GM18526 (cell line): ENCODE results near the gene CEACAM1.

ENCODE experiments used
- POLR2A ChIP-seq: IDR thresholded peaks from 3 replicates; pipeline ENCODE4 v1.6.1; 2011; ENCODE audit not compliant: insufficient read length; ENCODE audit errors: extremely low read depth

CEACAM1 gene

DNA sequence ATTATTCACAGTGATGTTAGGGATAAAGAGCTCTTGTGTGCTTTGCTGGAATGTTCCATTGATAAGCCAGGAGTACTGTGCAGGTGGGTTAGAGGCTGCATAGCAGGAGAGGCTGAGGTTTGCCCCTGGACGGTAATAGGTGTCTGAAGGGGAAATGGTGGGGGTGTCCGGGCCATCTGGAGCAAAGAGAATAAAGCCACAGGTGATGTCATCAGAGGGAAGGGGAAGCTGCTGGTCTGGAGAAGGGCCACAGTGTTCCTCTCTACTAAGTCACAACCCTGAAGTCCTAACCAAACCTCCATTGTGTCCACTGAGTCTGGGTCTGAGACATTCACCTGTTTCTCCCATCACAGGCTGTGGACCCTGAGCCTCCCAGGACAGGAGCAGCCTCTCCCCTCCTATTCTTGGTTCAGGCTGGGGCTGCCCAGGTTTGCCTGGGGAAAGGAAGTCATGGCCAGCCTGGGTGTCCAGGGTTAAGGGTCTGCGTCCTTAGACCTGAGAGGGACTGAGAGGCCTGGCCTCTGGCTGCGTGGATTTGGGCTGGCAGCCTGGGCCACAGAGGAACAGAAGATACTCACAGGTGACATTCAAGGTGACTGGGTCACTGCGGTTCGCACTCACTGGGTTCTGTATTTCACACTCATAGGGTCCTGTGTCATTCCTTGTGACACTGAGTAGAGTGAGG, 6.8 kb downstream of the CEACAM1 start:
- TF ChIP-seq POLR2A, result no peak

DNA sequence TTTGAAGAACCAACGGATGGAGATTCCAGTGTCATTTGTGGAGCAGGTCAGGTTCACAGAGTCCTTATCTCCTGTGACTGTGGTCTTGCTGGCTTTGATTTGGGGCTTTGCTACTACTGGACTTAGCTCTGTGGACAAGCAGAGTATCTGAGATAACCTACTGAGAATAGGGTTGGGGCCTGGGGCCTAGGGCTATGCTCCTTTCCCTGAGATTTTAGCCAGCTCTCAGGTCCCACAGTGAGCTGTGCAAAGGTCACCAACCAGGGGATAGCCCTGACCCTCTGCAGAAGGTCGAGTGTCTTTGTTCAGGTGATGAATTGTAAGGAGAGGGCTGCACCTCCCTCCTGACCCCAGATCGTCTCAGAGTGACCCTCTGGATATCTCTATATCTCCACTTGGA, 9.2 kb downstream of the CEACAM1 start:
- no peak for TF ChIP-seq POLR2A

GRCh38 chr19:42516771-42517170, 11.5 kb downstream of the CEACAM1 start:
- no peak for TF ChIP-seq POLR2A

GRCh38 chr19:42515241-42515832, 12.9 kb downstream of the CEACAM1 start:
- TF ChIP-seq POLR2A, result no peak

- TF ChIP-seq POLR2A, result no peak
Measured at GRCh38 chr19:42514449-42514848, 13.8 kb downstream of the CEACAM1 start.

DNA sequence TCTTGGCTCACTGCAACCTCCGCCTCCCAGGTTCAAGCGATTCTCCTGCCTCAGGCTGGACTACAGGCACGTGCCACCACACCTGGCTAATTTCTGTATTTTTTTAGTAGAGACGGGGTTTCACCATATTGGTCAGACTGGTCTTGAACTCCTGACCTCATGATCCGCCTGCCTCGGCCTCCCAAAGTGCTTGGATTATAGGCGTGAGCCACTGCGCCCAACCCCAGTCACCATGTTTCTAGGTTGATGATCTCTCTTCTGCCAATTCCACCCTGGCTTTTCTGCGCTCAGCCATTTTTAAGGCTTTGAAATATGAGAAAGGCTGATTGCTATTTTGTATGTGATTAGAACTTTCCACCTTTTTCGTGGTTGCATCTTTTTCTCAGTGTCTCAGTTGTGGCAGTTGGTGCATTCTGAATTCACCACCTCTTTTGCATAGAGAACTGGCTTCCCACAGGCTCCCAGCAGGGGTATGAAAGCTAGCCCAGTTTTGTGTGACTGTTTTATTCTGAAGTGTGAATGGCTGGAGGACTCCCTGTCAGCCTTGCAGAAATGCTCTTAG, 15.5 kb downstream of the CEACAM1 start:
- no peak for TF ChIP-seq POLR2A

DNA sequence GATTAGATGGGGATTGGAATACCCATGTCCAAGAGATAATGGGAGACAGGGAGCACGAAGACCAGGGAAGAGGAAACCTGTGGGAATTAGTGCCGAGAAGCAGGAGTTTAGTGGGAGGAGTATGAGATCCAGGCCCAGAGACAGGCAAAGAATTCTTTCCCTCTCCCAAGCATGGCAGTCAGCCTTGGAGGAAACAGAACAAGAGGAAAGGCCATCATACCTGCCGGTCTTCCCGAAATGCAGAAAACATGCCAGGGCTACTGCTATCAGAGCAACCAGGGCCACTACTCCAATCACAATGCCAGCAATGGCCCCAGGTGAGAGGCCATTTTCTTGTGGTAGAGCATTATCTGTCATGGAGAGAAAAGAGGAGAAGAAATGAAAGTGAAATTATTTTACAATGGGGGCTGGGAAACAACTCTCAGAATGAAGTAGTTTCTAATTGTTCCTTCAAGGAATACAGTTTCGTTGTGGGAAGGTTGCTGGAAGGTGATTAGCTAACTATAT, 16.1 kb downstream of the CEACAM1 start:
- TF ChIP-seq POLR2A, result no peak

DNA sequence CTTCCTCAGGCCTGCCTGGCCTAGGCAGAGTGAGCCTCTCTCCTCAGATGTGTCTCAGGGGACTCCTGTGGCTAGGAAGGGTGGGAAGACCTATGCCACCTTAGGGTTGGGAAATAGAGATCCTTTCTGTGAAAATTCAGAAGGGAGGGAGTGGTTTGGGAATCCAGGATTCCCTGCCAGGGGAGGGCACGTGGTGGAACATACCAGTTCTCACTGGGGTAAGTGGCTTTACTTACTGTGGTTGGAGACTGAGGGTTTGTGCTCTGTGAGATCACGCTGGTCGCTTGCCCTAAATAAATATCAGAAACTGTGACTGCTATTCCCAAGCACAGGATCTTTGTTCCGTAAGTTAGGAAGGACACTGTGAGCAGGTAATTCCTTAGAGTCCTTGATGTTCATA, 16.9 kb downstream of the CEACAM1 start:
- TF ChIP-seq POLR2A, result no peak

GRCh38 chr19:42508892-42509444, 19.3 kb downstream of the CEACAM1 start:
- no peak for TF ChIP-seq POLR2A

- TF ChIP-seq POLR2A, result no peak
Measured at GRCh38 chr19:42505066-42505465, 23.2 kb downstream of the CEACAM1 start.

DNA sequence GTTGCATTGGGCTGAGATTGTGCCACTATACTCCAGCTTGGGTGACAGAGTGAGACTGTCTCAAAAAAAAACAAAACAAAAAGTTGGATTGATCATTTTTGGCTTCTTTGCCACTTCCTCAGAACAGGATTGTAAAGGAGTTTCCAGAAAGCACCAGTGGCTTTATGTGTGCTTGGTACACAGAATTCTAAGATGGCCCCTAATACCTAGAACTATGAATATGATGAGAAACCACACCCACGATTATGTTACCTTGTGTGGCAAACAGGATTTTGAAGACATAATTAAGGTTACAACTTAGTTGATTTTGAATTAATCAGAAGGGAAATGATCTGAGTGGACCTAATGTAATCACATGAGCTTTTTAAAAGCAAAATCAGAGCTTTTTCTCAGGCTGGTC, 26.5 kb downstream of the CEACAM1 start:
- TF ChIP-seq POLR2A, result no peak

DNA sequence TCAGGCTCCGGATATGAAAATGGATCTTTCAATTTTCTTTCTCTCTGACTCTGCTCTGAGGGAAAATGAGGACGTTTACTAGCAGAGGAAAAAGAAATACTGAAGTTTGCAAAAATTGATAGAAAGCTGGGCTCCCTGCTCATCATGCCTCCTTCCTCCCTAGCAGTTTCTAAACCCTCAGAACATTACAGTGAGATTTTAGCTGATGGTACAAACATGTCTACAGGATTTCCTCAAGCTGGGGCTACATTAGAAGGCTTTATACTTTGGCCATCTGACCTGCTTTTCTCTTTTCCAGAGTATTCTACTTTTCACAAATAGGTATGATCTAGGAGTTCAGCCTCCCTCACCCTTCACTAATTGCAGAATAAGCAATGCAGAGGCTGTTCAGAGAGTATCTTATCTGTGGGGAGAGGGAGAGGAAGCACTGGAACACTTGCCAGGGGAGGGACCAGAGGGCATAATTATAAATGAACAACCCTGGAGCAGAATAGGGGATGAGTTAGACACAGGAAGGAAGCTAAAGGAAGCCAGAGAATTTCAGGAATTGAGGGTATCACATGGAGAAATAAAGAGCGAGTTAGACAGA, 30.0 kb downstream of the CEACAM1 start:
- TF ChIP-seq POLR2A, result no peak

DNA sequence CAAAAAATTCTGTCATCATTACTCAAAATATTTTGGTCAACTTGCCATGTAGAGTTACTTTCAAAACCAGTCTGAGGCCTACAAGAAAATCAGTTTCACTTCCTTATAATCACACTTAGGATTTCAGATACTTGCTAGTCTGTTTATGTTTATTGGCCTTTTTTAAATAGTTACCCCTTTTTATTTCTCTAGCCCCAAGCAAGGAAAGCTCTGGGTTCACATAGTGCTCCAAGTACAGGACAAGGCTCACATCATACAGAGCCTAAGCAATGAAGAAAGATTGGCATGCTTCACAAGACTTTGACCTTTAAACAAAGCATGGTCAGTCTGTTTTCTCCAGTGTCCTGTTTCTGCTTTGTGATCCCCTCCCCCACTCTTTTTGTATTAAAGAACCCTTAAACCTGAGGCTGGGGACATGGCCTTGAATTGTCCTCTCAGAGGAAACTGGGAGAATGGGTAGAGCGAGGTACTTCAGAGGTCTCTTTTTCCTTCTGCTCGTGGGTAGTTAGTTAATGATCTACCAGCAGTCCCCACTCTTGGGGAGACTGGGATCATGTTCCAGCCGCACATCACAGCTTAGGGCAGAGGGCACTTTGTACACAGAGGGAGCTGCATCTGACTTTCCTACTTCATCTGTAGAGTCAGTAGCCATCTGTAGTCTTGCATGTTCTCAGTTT, 30.7 kb downstream of the CEACAM1 start:
- TF ChIP-seq POLR2A, result no peak

- no peak for TF ChIP-seq POLR2A
Measured at GRCh38 chr19:42496460-42497133, 31.7 kb downstream of the CEACAM1 start.

DNA sequence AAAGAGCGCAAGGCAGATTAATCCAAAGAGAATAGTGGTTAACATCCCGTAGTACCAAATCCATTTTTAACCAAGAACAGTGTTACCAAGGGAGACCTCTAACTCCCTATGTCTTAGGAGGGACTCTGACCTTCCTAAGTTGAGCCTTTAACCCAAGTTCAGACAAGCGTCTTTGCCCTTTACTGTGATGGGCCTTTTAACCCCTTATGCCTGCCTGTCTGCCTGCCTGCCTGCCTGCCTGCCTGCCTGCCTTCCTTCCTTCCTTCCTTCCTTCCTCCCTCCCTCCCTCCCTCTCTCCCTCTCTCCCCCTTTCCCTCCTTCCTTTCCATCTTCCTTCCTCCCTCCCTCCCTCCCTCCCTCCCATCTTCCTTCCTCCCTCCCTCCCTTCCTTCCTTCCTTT, 32.6 kb downstream of the CEACAM1 start:
- no peak for TF ChIP-seq POLR2A
